ENCODE measurements around the gene TAF1L. TPM values are rescaled to one million over a fixed set of nuclear protein-coding genes. Genes with fewer than 3 reads are reported as not detected.
"Not testable (repeated sequence)": the region's sequence is repeated elsewhere in the genome, so short reads cannot be mapped to it uniquely, and the experiment has no call there.

TAF1L gene
- polyA plus RNA-seq, 1 experiment = not detected

DNA sequence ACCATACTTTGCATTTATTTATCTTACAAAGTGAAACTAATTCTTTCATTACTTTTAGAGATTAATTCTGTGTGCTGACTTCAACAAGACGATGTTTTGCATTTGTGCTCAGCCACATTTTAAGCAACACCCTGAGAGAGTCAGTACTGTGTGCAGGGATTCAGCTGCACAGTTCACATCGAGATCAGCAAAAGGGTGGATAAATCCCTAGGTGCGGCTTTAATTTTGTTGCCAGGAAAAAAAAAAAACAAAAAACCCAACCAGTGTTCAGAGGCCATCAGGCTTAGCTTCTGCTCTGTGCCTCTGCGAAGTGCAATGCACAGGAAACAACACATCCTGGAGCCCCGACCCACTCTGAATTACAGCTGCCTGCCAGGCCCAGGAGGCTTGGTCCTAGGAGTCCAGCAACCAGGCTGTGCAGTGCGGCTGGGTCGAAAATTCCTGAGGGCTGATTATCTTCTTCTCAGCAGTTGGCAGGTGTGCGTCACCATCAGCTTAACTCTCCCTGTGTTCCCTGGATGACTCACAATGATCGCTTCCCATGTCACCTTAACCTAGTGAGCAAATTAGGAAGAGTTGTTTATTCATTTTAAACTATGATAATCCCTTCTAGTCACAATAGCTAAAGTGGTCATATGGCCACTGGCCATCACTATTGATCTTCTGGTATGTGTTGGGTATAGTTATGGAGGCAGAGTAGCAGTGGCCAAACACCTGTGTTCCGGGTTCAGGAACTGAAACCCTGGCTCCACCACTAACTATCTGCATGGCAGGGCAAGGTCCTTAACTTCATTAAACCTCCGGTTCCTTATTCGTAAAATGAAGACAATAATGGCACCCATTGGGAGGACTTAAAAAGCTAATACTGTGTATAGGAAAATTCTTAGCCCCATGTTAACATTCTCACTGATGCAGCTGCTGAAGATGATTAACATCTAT is 31.3 kb downstream of the TAF1L start:
- H3K27ac ChIP-seq (ENCODE audit: low read depth, low read length) = no peak overlapping the region
- H3K4me3 ChIP-seq (ENCODE audit: low read depth, low read length) = no peak overlapping the region
- peaks cover 6% of the 10 kb centered on the region for H3K27me3 ChIP-seq (ENCODE audit: control insufficient read depth, insufficient read depth, low read length)
- no peak for DNase-seq (ENCODE audit: low read depth, low spot score)
- POLR2A ChIA-PET = no interaction called here
- no peaks in the 10 kb centered on the region for H3K9me3 ChIP-seq (ENCODE audit: control insufficient read depth, insufficient read depth, low read length)
- CTCF ChIA-PET = interaction anchor here (0.7 to 1.9 kb wide), 7 partner anchors 15 to 364 kb away, joined by 3 to 7 read pairs (median 6); no protein-coding TSS in a partner anchor
- TF ChIP-seq, protein P1, sequence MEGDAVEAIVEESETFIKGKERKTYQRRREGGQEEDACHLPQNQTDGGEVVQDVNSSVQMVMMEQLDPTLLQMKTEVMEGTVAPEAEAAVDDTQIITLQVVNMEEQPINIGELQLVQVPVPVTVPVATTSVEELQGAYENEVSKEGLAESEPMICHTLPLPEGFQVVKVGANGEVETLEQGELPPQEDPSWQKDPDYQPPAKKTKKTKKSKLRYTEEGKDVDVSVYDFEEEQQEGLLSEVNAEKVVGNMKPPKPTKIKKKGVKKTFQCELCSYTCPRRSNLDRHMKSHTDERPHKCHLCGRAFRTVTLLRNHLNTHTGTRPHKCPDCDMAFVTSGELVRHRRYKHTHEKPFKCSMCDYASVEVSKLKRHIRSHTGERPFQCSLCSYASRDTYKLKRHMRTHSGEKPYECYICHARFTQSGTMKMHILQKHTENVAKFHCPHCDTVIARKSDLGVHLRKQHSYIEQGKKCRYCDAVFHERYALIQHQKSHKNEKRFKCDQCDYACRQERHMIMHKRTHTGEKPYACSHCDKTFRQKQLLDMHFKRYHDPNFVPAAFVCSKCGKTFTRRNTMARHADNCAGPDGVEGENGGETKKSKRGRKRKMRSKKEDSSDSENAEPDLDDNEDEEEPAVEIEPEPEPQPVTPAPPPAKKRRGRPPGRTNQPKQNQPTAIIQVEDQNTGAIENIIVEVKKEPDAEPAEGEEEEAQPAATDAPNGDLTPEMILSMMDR (IDR thresholded peaks at IDR 0.05; ENCODE audit: low read depth, low read length) = no peak

DNA sequence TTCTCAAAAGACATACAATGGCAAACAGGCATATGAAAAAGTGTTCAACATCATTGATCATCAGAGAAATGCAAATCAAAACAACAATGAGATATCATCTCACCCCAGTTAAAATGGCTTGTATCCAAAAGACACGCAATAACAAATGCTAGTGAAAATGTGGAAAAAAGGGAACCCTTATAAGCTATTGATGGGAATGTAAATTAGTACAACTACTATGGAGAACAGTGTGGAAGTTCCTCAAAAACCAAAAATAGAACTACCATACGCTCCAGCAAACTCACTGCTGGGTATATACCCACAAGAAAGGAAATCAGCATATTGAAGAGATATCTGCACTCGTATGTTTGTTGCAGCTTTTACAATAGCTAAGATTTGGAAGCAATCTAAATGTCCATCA is 36.4 kb downstream of the TAF1L start:
- H3K4me3 ChIP-seq (ENCODE audit: low read depth, low read length); H3K27me3 ChIP-seq (ENCODE audit: control insufficient read depth, insufficient read depth, low read length); POLR2A ChIA-PET; DNase-seq (ENCODE audit: low read depth, low spot score); H3K9me3 ChIP-seq (ENCODE audit: control insufficient read depth, insufficient read depth, low read length); H3K27ac ChIP-seq (ENCODE audit: low read depth, low read length): not testable (repeated sequence)
- CTCF ChIA-PET = interaction anchor here (1.0 to 2.9 kb wide), 2 partner anchors 10 to 17 kb away, joined by 3 to 18 read pairs; no protein-coding TSS in a partner anchor

DNA sequence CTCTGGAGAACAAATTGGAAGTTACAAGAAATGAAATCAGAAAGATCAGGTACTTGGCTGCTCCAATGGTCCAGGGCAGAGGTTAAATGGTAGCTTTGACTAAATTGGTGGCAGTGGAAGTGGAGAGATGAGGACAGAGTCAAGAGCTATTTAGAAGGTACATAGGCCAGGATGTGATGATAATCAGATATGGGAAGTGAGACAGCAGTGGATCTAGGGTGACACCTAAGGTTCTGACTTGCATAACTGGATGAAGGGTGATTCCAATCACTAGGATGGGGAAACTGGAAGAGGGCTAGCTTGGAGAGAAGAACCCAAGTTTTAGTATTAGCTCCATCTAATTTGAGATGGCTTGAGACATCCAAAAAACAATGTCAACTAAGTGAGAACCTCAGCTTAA is 38.5 kb downstream of the TAF1L start:
- no peak for DNase-seq (ENCODE audit: low read depth, low spot score)
- no peak overlapping the region for H3K27ac ChIP-seq (ENCODE audit: low read depth, low read length)
- ChIA-PET POLR2A (no interaction called here), CTCF (interaction anchor here (0.6 kb wide), 1 partner anchor 371 kb away, joined by 3 read pairs; no protein-coding TSS in a partner anchor)
- no peak overlapping the region for H3K4me3 ChIP-seq (ENCODE audit: low read depth, low read length)
- no peaks in the 10 kb centered on the region for H3K9me3 ChIP-seq (ENCODE audit: control insufficient read depth, insufficient read depth, low read length)
- TF ChIP-seq, protein P1 (IDR thresholded peaks at IDR 0.05; ENCODE audit: low read depth, low read length) = no peak
- H3K27me3 ChIP-seq (ENCODE audit: control insufficient read depth, insufficient read depth, low read length) = peaks cover 2% of the 10 kb centered on the region

DNA sequence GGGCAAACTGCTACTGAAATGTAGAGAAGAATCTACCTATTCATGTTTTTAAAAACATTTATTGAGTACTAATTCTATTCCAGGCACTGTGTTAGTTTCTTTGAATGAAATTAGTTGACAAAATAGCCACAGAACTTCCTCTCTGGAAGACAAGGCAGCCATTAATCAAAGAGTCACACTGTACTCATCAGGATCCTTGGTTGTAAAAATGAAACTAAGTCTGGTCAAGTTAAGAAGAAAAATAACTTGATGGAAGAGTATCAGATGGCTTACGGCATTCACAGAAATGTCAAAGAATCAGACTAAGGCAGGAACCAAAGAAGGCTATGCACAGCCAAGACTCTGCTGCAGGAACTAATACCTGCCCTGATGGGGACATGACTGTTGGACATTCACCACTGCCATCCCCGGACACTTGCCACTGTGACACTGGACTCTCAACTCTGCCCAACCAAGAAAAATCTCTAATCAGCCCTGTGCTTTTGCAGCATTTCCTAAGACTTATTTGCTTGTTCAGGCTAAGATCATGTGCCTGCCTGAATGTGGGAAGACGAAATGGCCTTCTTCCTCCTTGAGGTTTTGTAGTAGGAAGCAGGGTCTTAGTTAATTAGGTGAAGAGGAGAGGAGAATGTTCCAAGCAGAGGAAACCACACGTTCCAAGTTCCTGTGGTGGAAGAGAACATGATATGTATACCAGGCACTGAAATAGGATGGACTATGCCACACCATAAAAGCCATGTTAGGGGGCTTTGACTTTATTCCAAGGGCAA is 39.2 kb downstream of the TAF1L start:
- H3K27me3 ChIP-seq (ENCODE audit: control insufficient read depth, insufficient read depth, low read length) = peaks cover 2% of the 10 kb centered on the region
- H3K9me3 ChIP-seq (ENCODE audit: control insufficient read depth, insufficient read depth, low read length) = no peaks in the 10 kb centered on the region
- H3K4me3 ChIP-seq (ENCODE audit: low read depth, low read length) = no peak overlapping the region
- TF ChIP-seq, protein P1 (IDR thresholded peaks at IDR 0.05; ENCODE audit: low read depth, low read length) = no peak
- no peak for DNase-seq (ENCODE audit: low read depth, low spot score)
- ChIA-PET CTCF (interaction anchor here (0.6 kb wide), 1 partner anchor 372 kb away, joined by 3 read pairs; no protein-coding TSS in a partner anchor), POLR2A (no interaction called here)
- H3K27ac ChIP-seq (ENCODE audit: low read depth, low read length) = no peak overlapping the region

DNA sequence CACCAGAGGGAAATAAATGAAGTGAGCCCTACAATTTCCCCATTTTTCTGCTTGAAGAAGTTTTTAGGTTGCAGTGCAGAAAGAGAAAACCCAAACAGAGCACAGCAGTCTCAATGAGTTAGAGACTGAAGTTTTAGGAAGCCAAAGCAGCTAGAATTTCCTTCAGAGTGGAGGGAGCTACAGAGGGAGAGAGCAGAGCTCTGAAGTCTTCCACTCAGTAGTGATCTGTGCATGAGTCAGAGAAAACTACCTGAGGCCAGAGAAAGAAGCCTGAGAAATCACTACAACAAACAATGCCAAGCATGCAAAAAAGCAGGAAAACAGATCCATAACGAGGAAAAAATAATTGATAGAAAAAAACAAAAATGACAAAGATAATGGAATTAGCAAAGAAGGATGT is 44.6 kb downstream of the TAF1L start:
- CTCF ChIA-PET = interaction anchor here (5.6 to 20.3 kb wide), 3 partner anchors 11 to 376 kb away, joined by 106 to 1261 read pairs (median 155); no protein-coding TSS in a partner anchor

More for the DNA sequence above, 44.6 kb downstream of the TAF1L start:
- Histone ChIP-seq H3K27ac (ENCODE audit: low read depth, low read length) (no peak overlapping the region), H3K4me3 (ENCODE audit: low read depth, low read length) (no peak overlapping the region), H3K9me3 (ENCODE audit: control insufficient read depth, insufficient read depth, low read length) (no peaks in the 10 kb centered on the region), H3K27me3 (ENCODE audit: control insufficient read depth, insufficient read depth, low read length) (no peaks in the 10 kb centered on the region)
- POLR2A ChIA-PET = no interaction called here
- TF ChIP-seq, protein P1 (IDR thresholded peaks at IDR 0.05; ENCODE audit: low read depth, low read length) = no peak
- no peak for DNase-seq (ENCODE audit: low read depth, low spot score)
